Prostate gland (tissue), 2 donors: ENCODE results near the gene MYO9A.
"Not testable (repeated sequence)": the region's sequence is repeated elsewhere in the genome, so short reads cannot be mapped to it uniquely, and the experiment has no call there.

ENCODE experiments used
- CTCF ChIP-seq, 4 experiments: fragments of 200-600 bp in 2 of 4; fragments of 450-650 bp in 2 of 4; sonication (generic) in 2 of 4; IDR thresholded peaks; 1 replicate in 3 of 4; 2 replicates in 1 of 4; pipeline ENCODE4 v1.5.1; 2016 to 2019; ENCODE audit warnings: antibody characterized with exemption in 4 of 4, mild to moderate bottlenecking in 2 of 4, moderate library complexity in 2 of 4
- POLR2A ChIP-seq: fragments of 450-650 bp; IDR thresholded peaks from one replicate; pipeline ENCODE4 v1.6.1; 2016; ENCODE audit warnings: antibody characterized with exemption, mild to moderate bottlenecking

GRCh38 chr15:71858232-71858631 lies 259.7 kb downstream of the MYO9A start:
- not testable (repeated sequence) for TF ChIP-seq POLR2A; CTCF (IDR thresholded peaks at IDR 0.05)
